ENCODE results near the gene MARCHF10. TPM values are rescaled to one million over a fixed set of nuclear protein-coding genes. Genes with fewer than 3 reads are reported as not detected.

The MARCHF10 gene
- total RNA-seq, 2 experiments from 2014 or later = not detected

- ChIA-PET CTCF (interaction anchor here (1.3 to 2.0 kb wide), 2 partner anchors 732 to 735 kb away, joined by 3 to 14 read pairs; no protein-coding TSS in a partner anchor), POLR2A (no interaction called here)
- Mint-ChIP-seq H3K4me3 (no peak overlapping the region), H3K36me3 (ENCODE audit: low read depth) (no peaks in the 10 kb centered on the region), H3K9me3 (no peaks in the 10 kb centered on the region), H3K4me1 (ENCODE audit: low read depth) (no peaks in the 10 kb centered on the region), H3K27ac (no peak overlapping the region), H3K27me3 (no peaks in the 10 kb centered on the region)
- Histone ChIP-seq H3K36me3 (ENCODE audit: insufficient read depth, low read length) (no peaks in the 10 kb centered on the region), H3K4me1 (ENCODE audit: insufficient read depth, low read length) (no peaks in the 10 kb centered on the region), H3K4me3 (ENCODE audit: low read length) (no peak overlapping the region), H3K27me3 (ENCODE audit: control insufficient read depth in 1 of 2, insufficient read depth in 2 of 2, low read length in 2 of 2) (no peaks in the 10 kb centered on the region), H3K27ac (ENCODE audit: low read depth in 1 of 2, low read length in 2 of 2) (no peak overlapping the region), H3K9me3 (ENCODE audit: control insufficient read depth in 1 of 2, insufficient read depth in 1 of 2, low read length in 2 of 2) (no peaks in the 10 kb centered on the region)
- intact Hi-C loops (cut with DNase I, micrococcal nuclease) = no loop called here
- DNase-seq (no peak), ATAC-seq (ENCODE audit: poor library complexity) (no peak)
- TF ChIP-seq CTCF (IDR thresholded peaks at IDR 0.05) = no peak
These were observed 136.6 kb downstream of the MARCHF10 start for GRCh38 chr17:62671553-62671952.

- Mint-ChIP-seq H3K36me3 (ENCODE audit: low read depth) (no peaks in the 10 kb centered on the region), H3K27ac (no peak overlapping the region), H3K4me1 (ENCODE audit: low read depth) (no peaks in the 10 kb centered on the region), H3K4me3 (no peak overlapping the region), H3K9me3 (no peaks in the 10 kb centered on the region), H3K27me3 (no peaks in the 10 kb centered on the region)
- H3K9me3 ChIP-seq (ENCODE audit: control insufficient read depth in 1 of 2, insufficient read depth in 1 of 2, low read length in 2 of 2) = no peaks in the 10 kb centered on the region
- H3K27me3 ChIP-seq (ENCODE audit: control insufficient read depth in 1 of 2, insufficient read depth in 2 of 2, low read length in 2 of 2) = no peaks in the 10 kb centered on the region
- no peak for TF ChIP-seq CTCF (IDR thresholded peaks at IDR 0.05)
- intact Hi-C loops (cut with DNase I, micrococcal nuclease) = no loop called here
- ATAC-seq (ENCODE audit: poor library complexity) (no peak), DNase-seq (no peak)
- H3K36me3 ChIP-seq (ENCODE audit: insufficient read depth, low read length) = no peaks in the 10 kb centered on the region
- ChIA-PET POLR2A (no interaction called here), CTCF (no interaction called here)
- no peak overlapping the region for H3K4me3 ChIP-seq (ENCODE audit: low read length)
- no peaks in the 10 kb centered on the region for H3K4me1 ChIP-seq (ENCODE audit: insufficient read depth, low read length)
- no peak overlapping the region for H3K27ac ChIP-seq (ENCODE audit: low read depth in 1 of 2, low read length in 2 of 2)
These were observed 137.8 kb downstream of the MARCHF10 start for GRCh38 chr17:62670202-62670821.

- Mint-ChIP-seq H3K27ac (no peak overlapping the region), H3K9me3 (no peaks in the 10 kb centered on the region), H3K36me3 (ENCODE audit: low read depth) (no peaks in the 10 kb centered on the region), H3K4me3 (no peak overlapping the region), H3K27me3 (no peaks in the 10 kb centered on the region), H3K4me1 (ENCODE audit: low read depth) (no peaks in the 10 kb centered on the region)
- intact Hi-C loops (cut with DNase I, micrococcal nuclease) = no loop called here
- TF ChIP-seq CTCF (IDR thresholded peaks at IDR 0.05) = no peak
- ATAC-seq (ENCODE audit: poor library complexity) (no peak), DNase-seq (no peak)
- no peaks in the 10 kb centered on the region for H3K27me3 ChIP-seq (ENCODE audit: control insufficient read depth in 1 of 2, insufficient read depth in 2 of 2, low read length in 2 of 2)
- POLR2A ChIA-PET = no interaction called here
- peaks cover 0 to 3% of the 10 kb centered on the region in 2 experiments for H3K9me3 ChIP-seq (ENCODE audit: control insufficient read depth in 1 of 2, insufficient read depth in 1 of 2, low read length in 2 of 2)
- H3K27ac ChIP-seq (ENCODE audit: low read depth in 1 of 2, low read length in 2 of 2) = no peak overlapping the region
- H3K4me3 ChIP-seq (ENCODE audit: low read length) = no peak overlapping the region
- H3K4me1 ChIP-seq (ENCODE audit: insufficient read depth, low read length) = no peaks in the 10 kb centered on the region
- CTCF ChIA-PET = no interaction called here
- H3K36me3 ChIP-seq (ENCODE audit: insufficient read depth, low read length) = no peaks in the 10 kb centered on the region
These were observed 139.9 kb downstream of the MARCHF10 start for GRCh38 chr17:62668091-62668804.
